CD4-positive, alpha-beta T cell treated with Interleukin-4 for 4 hours (primary cell): ENCODE measurements around the gene BLOC1S2.
"Not testable (repeated sequence)": the region's sequence is repeated elsewhere in the genome, so short reads cannot be mapped to it uniquely, and the experiment has no call there.

Experiments
- DNase-seq: peaks from one replicate; pipeline ENCODE4 v3.0.0-alpha.2; 2020

Gene BLOC1S2

GRCh38 chr10:100289641-100290040 is 3.2 kb upstream of the BLOC1S2 start:
- no peak for DNase-seq

GRCh38 chr10:100288196-100288595 is 1.7 kb upstream of the BLOC1S2 start:
- no peak for DNase-seq

DNA sequence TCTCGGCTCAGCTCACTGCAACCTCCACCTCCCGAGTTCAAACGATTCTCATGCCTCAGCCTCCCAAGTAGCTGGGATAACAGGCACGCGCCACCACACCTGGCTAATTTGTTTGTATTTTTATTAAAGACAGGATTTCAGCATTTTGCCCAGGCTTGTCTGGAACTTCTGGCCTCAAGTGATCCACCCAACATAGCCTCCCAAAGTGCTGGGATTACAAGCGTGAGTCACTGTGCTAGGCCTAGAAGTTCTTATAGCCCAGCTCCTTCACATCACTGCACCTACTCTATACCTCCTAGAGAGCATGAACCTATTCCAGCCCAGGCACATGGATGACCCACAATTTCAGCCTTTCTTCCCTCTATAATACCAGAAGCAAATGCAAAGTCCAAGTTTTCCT is 1.3 kb upstream of the BLOC1S2 start:
- DNase-seq: no peak

DNA sequence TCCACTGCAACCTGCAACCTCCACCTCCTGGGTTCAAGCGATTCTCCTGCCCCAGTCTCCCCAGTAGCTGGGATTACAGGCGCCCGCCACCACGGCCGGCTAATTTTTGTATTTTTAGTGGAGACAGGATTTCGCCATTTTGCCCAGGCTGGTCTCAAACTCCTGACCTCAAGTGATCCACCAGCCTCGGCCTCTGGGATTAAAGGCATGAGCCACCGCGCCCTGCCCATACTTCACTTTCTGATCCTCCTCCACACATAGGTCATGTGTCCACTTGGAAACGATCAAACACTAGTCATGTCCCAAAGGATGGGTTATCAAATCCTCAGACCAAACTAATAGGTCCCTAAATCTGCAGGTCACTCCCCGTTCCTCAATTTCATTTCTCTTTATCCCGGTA is 1.2 kb downstream of the BLOC1S2 start:
- not testable (repeated sequence) for DNase-seq

DNA sequence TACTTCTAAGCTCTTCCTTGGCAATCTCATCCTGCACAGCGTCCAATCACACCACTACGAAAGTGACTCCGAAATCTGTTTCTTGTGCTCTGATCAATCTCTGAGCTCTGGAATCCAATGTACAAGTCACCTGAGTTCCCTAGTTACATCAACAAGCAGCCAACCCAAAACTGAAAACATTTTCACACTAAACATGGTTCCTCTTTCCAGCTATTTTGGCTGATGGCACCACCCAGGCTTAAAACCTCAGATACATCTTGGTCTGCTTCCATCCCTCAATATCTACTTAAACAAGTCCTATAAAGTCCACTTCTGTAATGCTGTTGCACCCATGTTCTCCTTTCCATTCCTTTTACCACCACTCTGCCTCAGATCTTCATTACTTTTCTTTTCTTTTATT is 3.6 kb downstream of the BLOC1S2 start:
- DNase-seq: no peak

GRCh38 chr10:100276971-100277370 is 9.5 kb downstream of the BLOC1S2 start:
- not testable (repeated sequence) for DNase-seq

DNA sequence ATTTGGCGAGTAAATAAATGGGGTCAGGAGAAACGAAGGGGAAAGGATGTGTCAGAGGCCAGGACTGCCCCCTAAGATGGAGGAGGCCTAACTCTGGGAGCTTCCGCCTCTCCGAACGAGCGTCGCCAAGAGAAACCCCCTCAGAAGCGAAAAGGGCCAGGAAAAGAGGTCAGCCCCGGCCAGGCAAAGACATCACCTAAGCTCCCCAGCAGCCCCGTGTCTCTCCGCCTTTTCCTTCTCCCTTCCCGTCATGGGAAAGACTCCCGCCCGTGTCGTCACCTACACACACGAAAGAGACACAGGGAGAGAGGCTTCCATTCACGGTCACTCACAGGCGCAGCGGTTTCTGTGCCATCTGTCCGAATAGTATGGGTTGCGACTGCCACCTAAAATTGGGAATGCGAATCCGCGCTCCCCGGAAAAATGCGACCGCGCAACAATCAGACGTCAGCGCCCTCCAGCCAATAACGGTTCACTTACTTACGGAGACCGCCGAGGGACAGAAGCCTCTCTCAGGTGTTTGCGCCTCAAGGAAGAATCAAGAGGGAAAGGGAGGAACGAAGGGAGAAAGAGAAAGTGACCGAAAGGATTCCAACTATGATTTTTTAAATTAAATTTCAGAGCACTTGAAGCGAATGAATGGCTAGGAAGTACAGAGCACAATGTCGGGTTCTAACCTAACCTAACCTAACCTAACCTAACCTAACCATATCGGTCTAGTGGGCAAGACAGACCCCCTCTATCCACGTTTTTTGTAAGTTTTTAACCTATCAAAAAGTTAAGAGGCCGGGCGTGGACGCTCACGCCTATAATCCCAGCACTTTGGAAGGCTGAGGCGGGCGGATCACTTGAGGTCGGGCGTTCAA is 19.0 kb downstream of the BLOC1S2 start, which contains the start of gene CWF19L1:
Gene CWF19L1 (minus strand): TSS at position 400 of the 866 bp plus-strand sequence. CDS start 45 bp downstream, at position 355.
- DNase-seq: peak; percentile 80

- DNase-seq: no peak
Observed at GRCh38 chr10:100265821-100266485, 20.5 kb downstream of the BLOC1S2 start.

DNA sequence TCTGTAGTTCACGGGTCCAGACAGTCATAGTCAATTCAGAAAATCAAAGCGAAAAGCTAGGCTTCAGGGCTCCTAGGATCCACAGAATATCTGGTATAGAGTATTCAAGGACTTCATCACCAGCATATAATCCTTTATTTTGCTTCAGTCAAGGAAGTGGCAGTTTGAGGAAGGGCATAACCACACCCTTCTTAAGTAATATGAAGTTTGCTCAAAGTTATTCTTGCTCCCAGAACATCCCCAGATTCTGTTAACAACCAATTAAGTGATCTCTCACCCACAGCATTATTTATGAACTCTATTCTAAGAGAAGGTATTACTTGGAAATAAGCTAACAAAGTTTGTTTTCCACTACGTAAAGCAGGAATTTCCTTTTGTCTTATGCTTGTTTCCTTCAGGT is 32.3 kb downstream of the BLOC1S2 start:
- DNase-seq: no peak

DNA sequence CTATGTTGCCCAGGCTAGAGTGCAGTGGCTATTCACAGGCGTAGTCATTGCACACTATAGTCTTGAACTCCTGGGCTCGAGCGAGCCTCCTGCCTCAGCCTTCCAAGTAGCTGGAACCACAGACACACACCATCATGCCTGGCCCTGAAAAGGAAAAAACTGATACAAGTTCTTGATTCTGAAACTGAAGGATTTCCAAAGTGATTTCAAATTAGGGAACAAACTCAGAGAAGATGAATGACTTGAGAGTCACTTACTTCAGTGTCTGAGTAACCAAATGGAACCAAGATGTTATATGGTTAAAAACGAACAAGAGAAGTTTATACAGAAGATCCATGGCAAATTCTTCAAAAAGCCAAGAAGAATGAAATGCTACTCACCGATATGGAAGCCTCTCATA is 33.4 kb downstream of the BLOC1S2 start:
- no peak for DNase-seq

- DNase-seq: no peak
Observed at GRCh38 chr10:100248820-100249219, 37.7 kb downstream of the BLOC1S2 start.

DNA sequence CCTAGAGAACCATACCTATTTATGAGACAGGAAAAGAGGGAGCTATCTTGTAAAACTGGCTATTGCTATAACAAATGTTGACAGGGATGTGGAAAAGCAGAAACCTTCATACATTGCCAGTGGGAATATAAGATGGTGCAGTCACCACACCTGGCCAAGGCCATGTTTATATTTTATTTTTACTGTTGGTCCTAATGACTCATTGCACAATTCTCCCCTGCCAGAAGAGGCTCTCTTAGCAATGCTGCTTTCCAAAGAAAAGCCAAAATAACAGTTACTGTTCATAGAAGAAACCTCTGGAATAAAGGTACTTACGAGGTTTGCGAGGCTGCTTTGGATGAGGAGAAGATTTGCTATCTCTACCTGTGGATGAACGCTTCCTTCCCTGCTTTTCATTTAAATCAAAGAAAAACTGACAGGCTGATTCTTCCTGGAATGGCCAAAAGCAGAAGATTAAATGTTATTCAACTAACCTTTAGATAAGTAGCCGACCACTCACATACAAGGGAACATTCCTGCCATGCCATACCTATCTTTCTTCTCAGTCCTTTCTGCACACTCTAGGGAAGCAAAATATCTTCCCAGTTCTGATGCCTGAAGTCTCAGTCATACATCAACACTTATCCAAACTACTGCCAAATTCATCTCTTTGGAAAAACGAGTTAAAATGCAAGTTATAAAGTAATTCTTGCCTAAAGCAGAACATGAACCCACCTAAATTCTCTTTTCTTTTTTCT is 40.8 kb downstream of the BLOC1S2 start:
- no peak for DNase-seq

DNA sequence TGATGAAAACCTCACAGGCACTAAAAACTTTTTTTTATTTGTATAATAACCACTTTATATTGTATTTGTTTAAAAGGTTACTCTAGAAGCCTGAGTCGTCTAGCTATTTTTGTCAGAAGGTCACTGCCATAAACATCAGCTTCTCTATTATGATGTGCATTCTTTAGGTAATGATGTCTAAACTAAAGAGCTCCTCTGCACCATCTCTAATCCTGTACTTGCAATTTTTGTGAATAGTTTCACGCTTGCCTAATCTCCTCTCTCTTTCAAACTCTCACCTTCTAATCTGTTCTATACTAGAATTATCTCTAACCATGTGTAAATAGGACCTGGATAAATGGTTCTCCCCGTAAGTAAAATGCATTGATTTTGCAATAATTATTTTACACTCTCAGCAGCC is 46.6 kb downstream of the BLOC1S2 start:
- no peak for DNase-seq

- DNase-seq: no peak
Observed at GRCh38 chr10:100238429-100238828, 48.1 kb downstream of the BLOC1S2 start.

DNA sequence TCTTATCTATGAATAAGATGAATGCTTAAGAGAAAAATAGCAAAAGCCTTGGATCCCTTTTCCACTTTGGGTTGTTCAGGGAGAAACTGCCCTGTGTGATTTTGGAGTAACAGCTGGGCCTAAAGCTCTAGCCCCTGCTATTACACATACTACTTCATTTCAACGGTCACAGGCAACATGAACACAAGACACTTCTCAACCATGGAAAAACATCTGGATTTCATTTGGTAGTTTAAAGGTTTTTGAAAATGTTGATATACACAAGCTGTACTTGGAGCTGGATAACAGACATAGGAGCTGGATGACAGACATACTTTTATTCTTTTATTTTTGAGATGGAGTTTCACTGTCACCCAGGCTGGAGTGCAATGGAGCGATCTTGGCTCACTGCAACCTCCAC is 54.4 kb downstream of the BLOC1S2 start:
- no peak for DNase-seq

DNA sequence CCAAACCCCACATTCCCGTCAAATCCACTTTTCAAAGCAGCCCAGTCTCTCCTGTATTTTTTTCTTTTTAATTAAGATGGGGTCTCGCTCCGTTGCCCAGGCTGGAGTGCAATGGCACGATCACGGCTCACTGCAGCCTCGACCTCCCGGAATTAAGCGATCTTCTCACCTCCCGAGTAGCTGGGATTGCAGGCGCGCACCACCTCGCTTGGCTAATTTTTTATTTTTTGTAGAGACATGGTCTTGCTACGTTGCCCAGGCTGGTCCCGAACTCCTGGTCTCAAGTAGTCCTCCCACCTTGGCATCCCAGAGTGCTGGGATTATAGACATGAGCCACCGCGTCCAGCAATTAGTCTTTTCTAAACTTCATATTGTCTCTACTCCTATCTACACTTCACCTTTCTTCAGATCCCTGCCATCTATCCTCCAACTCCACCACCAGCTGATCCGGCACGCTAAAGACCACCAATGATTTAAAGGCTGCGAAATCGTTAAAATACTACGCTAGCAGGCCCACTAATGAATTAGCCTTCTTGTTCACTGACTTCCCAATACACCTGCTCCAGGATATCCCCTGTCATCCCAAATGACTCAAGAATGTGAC is 56.6 kb downstream of the BLOC1S2 start:
- DNase-seq: no peak

GRCh38 chr10:100223879-100224278 is 62.6 kb downstream of the BLOC1S2 start:
- no peak for DNase-seq
